PFSK-1 (cell line): ENCODE measurements around the gene GAMT.

ENCODE experiments used
- SIN3A ChIP-seq: IDR thresholded peaks from 2 replicates; pipeline ENCODE4 v1.6.1; 2012; ENCODE audit warnings: mild to moderate bottlenecking, low read length, moderate library complexity, borderline replicate concordance; ENCODE audit not compliant: insufficient read depth
- TAF1 ChIP-seq: IDR thresholded peaks from 2 replicates; pipeline ENCODE4 v1.6.1; 2012; ENCODE audit warnings: low read length, control low read depth, borderline replicate concordance; ENCODE audit not compliant: insufficient read depth

DNA sequence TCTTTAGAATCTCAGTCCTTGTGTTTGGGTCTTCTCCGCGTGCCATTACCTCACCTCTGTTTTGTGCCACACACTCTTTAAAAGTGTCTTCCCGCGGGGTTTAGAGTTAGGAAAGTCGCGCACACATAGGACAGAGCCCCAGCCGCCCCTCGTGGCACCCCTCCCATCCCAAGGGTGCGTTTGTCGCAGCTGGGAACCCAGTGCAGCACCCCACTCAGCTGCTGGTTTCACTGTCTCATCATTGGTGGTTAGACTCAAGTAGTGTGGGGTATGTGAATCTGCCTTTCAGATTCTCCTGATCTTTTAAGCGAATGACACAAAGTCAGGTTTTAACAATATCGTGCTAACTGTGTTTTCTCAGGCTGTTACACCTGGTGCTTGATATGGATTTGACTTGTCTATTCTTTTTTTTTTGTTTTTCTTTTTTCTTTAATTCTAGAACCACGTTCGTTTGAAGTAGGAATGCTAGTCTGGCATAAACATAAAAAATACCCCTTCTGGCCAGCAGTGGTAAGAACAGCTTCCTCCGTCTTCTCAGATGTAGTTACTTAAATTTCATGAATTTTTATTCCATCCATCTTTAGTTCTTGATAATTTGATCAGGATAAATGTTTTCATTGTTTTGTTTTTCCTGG is 37.2 kb downstream of the GAMT start:
- no peak for TF ChIP-seq SIN3A
- TF ChIP-seq TAF1: no peak
